Smooth muscle cell (in vitro differentiated cells): ENCODE data around the gene SHISAL1. TPM values are rescaled to one million over a fixed set of nuclear protein-coding genes. Genes with fewer than 3 reads are reported as not detected.

Experiments used
- DNase-seq: peaks from one replicate; lab custom pipeline; 2025; ENCODE audit not compliant: unreplicated experiment; lab: John Stamatoyannopoulos, UW
- H2AFZ ChIP-seq: fragments of 200-600 bp; sonication (generic); 2 replicates; pipeline ENCODE4 v1.6.0; 2016; ENCODE audit warnings: antibody characterized with exemption, low read depth, mild to moderate bottlenecking
- H3F3A ChIP-seq: fragments of 200-600 bp; sonication (generic); 2 replicates; pipeline ENCODE4 v1.6.0; 2017; ENCODE audit warnings: antibody characterized with exemption, low read depth
- H3K27ac ChIP-seq: fragments of 200-600 bp; sonication (generic); 2 replicates; pipeline ENCODE4 v1.5.1; 2016; ENCODE audit warnings: low read depth, mild to moderate bottlenecking
- H3K27me3 ChIP-seq: fragments of 200-600 bp; sonication (generic); 2 replicates; pipeline ENCODE4 v1.6.1; 2016; ENCODE audit warnings: low read depth, mild to moderate bottlenecking
- H3K36me3 ChIP-seq: fragments of 200-600 bp; sonication (generic); 2 replicates; pipeline ENCODE4 v1.5.1; 2016; ENCODE audit warnings: low read depth
- H3K4me1 ChIP-seq: fragments of 200-600 bp; sonication (generic); 2 replicates; pipeline ENCODE4 v1.5.1; 2016; ENCODE audit warnings: low read depth
- H3K4me2 ChIP-seq: fragments of 200-600 bp; sonication (generic); 2 replicates; pipeline ENCODE4 v1.6.0; 2016; ENCODE audit warnings: mild to moderate bottlenecking
- H3K4me3 ChIP-seq: fragments of 200-600 bp; sonication (generic); 2 replicates; pipeline ENCODE4 v1.5.1; 2016; ENCODE audit warnings: mild to moderate bottlenecking
- H3K79me2 ChIP-seq: fragments of 200-600 bp; sonication (generic); 2 replicates; pipeline ENCODE4 v1.6.0; 2016; ENCODE audit warnings: low read depth, mild to moderate bottlenecking
- H3K9ac ChIP-seq: fragments of 200-600 bp; sonication (generic); 2 replicates; pipeline ENCODE4 v1.6.0; 2016; ENCODE audit warnings: low read depth
- H3K9me3 ChIP-seq: fragments of 200-600 bp; sonication (generic); replicated peaks from 2 replicates; pipeline ENCODE4 v1.5.1; 2016; ENCODE audit warnings: low read depth
- H4K20me1 ChIP-seq: fragments of 200-600 bp; sonication (generic); 2 replicates; pipeline ENCODE4 v1.6.0; 2016; ENCODE audit warnings: low read depth
- CTCF ChIP-seq: fragments of 200-600 bp; sonication (generic); IDR thresholded peaks from 2 replicates; pipeline ENCODE4 v1.5.1; 2017; ENCODE audit warnings: borderline replicate concordance, mild to moderate bottlenecking, antibody characterized with exemption; ENCODE audit not compliant: insufficient read depth, poor library complexity, severe bottlenecking
- WGBS: methylation state at CpG from one replicate; pipeline ENCODE4 v1.1.7; 2016; ENCODE audit warnings: low lambda C conversion rate; 5-methylcytosine and 5-hydroxymethylcytosine counted together
- polyA plus RNA-seq: library from polyadenylated mRNA; unstranded; fragments of >200 nt; fragmentation: Nextera tagmentation; extraction: Ambion mirVana; gene quantifications from 2 replicates; pipeline ENCODE4 v1.2.1, GENCODE V29; 2016
- total RNA-seq: library from RNA; depleted of rRNA; stranded (reverse); fragments of >200 nt; gene quantifications from 2 replicates; pipeline ENCODE4 v1.2.3, GENCODE V29; 2014

The SHISAL1 gene
- total and polyA plus RNA-seq, 2 experiments from 2014 or later = 0.78 to 1.9 TPM

GRCh38 chr22:44357966-44358465 lies 45.3 kb upstream of the SHISAL1 start:
- DNase-seq = no peak
- Histone ChIP-seq H3K36me3 (no peaks in the 10 kb centered on the region), H3K4me3 (no peak overlapping the region), H3K79me2 (no peaks in the 10 kb centered on the region), H3K9ac (no peak overlapping the region), H2AFZ (no peak overlapping the region), H3K4me1 (no peaks in the 10 kb centered on the region), H3K4me2 (no peak overlapping the region), H3K9me3 (no peaks in the 10 kb centered on the region), H3F3A (peaks cover 2% of the 10 kb centered on the region), H3K27ac (no peak overlapping the region), H3K27me3 (no peaks in the 10 kb centered on the region), H4K20me1 (no peaks in the 10 kb centered on the region)
- 69% methylated on average over 19 of the region's 19 CpGs for WGBS
- TF ChIP-seq CTCF = no peak

GRCh38 chr22:44357296-44357965 lies 44.7 kb upstream of the SHISAL1 start:
- H2AFZ ChIP-seq = no peak overlapping the region
- WGBS = 63% methylated on average over 10 of the region's 10 CpGs
- no peaks in the 10 kb centered on the region for H3K27me3 ChIP-seq
- peaks cover 2% of the 10 kb centered on the region for H3F3A ChIP-seq
- no peak for TF ChIP-seq CTCF
- peaks cover 3% of the 10 kb centered on the region for H3K4me1 ChIP-seq
- H3K27ac ChIP-seq = no peak overlapping the region
- H3K36me3 ChIP-seq = no peaks in the 10 kb centered on the region
- no peaks in the 10 kb centered on the region for H3K9me3 ChIP-seq
- no peak overlapping the region for H3K9ac ChIP-seq
- no peak for DNase-seq
- no peaks in the 10 kb centered on the region for H4K20me1 ChIP-seq
- H3K4me2 ChIP-seq = no peak overlapping the region
- H3K79me2 ChIP-seq = no peaks in the 10 kb centered on the region
- no peak overlapping the region for H3K4me3 ChIP-seq

- no peak for TF ChIP-seq CTCF
- Histone ChIP-seq H3K9me3 (no peaks in the 10 kb centered on the region), H3K27me3 (no peaks in the 10 kb centered on the region), H3K4me3 (no peak overlapping the region), H3K79me2 (no peaks in the 10 kb centered on the region), H3K36me3 (no peaks in the 10 kb centered on the region), H3K4me2 (no peak overlapping the region), H3K9ac (no peak overlapping the region), H3K4me1 (peaks cover 9% of the 10 kb centered on the region), H4K20me1 (no peaks in the 10 kb centered on the region), H3F3A (peaks cover 2% of the 10 kb centered on the region), H2AFZ (no peak overlapping the region), H3K27ac (no peak overlapping the region)
- no peak for DNase-seq
- WGBS = 91% methylated on average over 4 of the region's 4 CpGs
Observed at GRCh38 chr22:44355716-44356070, 42.9 kb upstream of the SHISAL1 start.

- Histone ChIP-seq H3K9ac (no peak overlapping the region), H2AFZ (no peak overlapping the region), H3K79me2 (no peaks in the 10 kb centered on the region), H3K4me2 (no peak overlapping the region), H3K4me1 (peaks cover 9% of the 10 kb centered on the region), H3F3A (no peaks in the 10 kb centered on the region), H3K4me3 (no peak overlapping the region), H4K20me1 (no peaks in the 10 kb centered on the region), H3K36me3 (no peaks in the 10 kb centered on the region), H3K27me3 (no peaks in the 10 kb centered on the region), H3K27ac (no peak overlapping the region), H3K9me3 (no peaks in the 10 kb centered on the region)
- DNase-seq = no peak
- WGBS = 91% methylated on average over 7 of the region's 7 CpGs
- TF ChIP-seq CTCF = no peak
Observed at GRCh38 chr22:44354288-44354687, 41.5 kb upstream of the SHISAL1 start.
